Measurements from ENCODE around the gene GHRL. TPM values are rescaled to one million over a fixed set of nuclear protein-coding genes. Genes with fewer than 3 reads are reported as not detected.

GHRL gene
- total and polyA plus RNA-seq, 2 of the 4 experiments (the other 2 are of a cell fraction): 0.27 TPM; not detected in 1

- Histone ChIP-seq H3K4me2 (ENCODE audit: low read depth, low read length) (no peak overlapping the region), H2BK5ac (ENCODE audit: low read depth, low read length, poor library complexity, severe bottlenecking) (no peak overlapping the region), H4K5ac (ENCODE audit: low read depth, low read length) (no peak overlapping the region), H2BK120ac (ENCODE audit: low read depth, low read length) (no peak overlapping the region), H3K56ac (ENCODE audit: extremely low read depth, insufficient read depth, low read length) (no peak overlapping the region), H3K9me3 (ENCODE audit: control insufficient read depth, insufficient read depth, low read length) (no peaks in the 10 kb centered on the region), H2AK9ac (replicated peaks; ENCODE audit: low read depth, low read length, poor library complexity) (no peak overlapping the region), H2AFZ (replicated peaks; ENCODE audit: low read length, poor library complexity) (no peak overlapping the region), H2AK5ac (ENCODE audit: low read depth, low read length) (no peak overlapping the region), H3K79me1 (ENCODE audit: low read depth in 1 of 2, low read length in 2 of 2) (peaks cover 40 to 78% of the 10 kb centered on the region in 2 experiments), H3K27ac (ENCODE audit: insufficient read depth, low read length) (no peak overlapping the region), H3K9me1 (ENCODE audit: insufficient read depth, low read length) (peaks cover 13% of the 10 kb centered on the region), H3K9ac (ENCODE audit: low read depth, low read length) (no peak overlapping the region), H3K4me3 (ENCODE audit: insufficient read depth, low read depth, low read length) (no peak overlapping the region), H3K4me1 (ENCODE audit: control insufficient read depth, insufficient read depth, low read length) (peaks cover 4% of the 10 kb centered on the region; the same call in 1 of the 2 replicates), H3K36me3 (ENCODE audit: control insufficient read depth, insufficient read depth, low read length) (peaks cover 56% of the 10 kb centered on the region), H3K14ac (replicated peaks; ENCODE audit: low read depth, low read length) (no peak overlapping the region), H3K23ac (ENCODE audit: low read depth, low read length) (no peak overlapping the region), H2BK15ac (ENCODE audit: low read depth, low read length) (no peak overlapping the region), H4K8ac (ENCODE audit: low read depth in 2 of 2, low read length in 2 of 2) (no peak overlapping the region), H3K18ac (ENCODE audit: low read depth, low read length) (no peak overlapping the region), H3K27me3 (ENCODE audit: control insufficient read depth, insufficient read depth, low read length) (no peaks in the 10 kb centered on the region), H2BK20ac (ENCODE audit: low read depth, low read length) (no peak overlapping the region), H4K20me1 (ENCODE audit: insufficient read depth, low read length) (peaks cover 63% of the 10 kb centered on the region), H4K91ac (ENCODE audit: insufficient read depth, low read depth, low read length) (no peak overlapping the region), H3K4ac (ENCODE audit: low read depth, low read length) (no peak overlapping the region)
- BruUV-seq (replicated peaks): no TSS peak
- in situ Hi-C loops (cut with MboI; ENCODE audit: low sequenced_read_pairs) (no loop called here), dilution Hi-C loops (cut with HindIII; ENCODE audit: low sequenced_read_pairs, unreplicated experiment) (no loop called here), intact Hi-C loops (cut with micrococcal nuclease) (no loop called here)
- DNase-seq: no peak
- TF ChIP-seq RCOR1 (IDR thresholded peaks at IDR 0.05; ENCODE audit: insufficient replicate concordance, low read length): no peak
- no peak for TF ChIP-seq FOS (IDR thresholded peaks at IDR 0.05; ENCODE audit: low read depth, low read length)
- TF ChIP-seq, protein P1, sequence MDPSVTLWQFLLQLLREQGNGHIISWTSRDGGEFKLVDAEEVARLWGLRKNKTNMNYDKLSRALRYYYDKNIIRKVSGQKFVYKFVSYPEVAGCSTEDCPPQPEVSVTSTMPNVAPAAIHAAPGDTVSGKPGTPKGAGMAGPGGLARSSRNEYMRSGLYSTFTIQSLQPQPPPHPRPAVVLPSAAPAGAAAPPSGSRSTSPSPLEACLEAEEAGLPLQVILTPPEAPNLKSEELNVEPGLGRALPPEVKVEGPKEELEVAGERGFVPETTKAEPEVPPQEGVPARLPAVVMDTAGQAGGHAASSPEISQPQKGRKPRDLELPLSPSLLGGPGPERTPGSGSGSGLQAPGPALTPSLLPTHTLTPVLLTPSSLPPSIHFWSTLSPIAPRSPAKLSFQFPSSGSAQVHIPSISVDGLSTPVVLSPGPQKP (IDR thresholded peaks at IDR 0.05; ENCODE audit: borderline replicate concordance, low read depth, low read length): no peak
- no peak for TF ChIP-seq MAZ (IDR thresholded peaks at IDR 0.05; ENCODE audit: borderline replicate concordance, low read depth, low read length)
- no peak for TF ChIP-seq SMC3 (IDR thresholded peaks at IDR 0.05; ENCODE audit: low read depth, low read length)
- no peak for TF ChIP-seq POLR2A (IDR thresholded peaks at IDR 0.05; ENCODE audit: low read depth, low read length)
- TF ChIP-seq, protein P2, sequence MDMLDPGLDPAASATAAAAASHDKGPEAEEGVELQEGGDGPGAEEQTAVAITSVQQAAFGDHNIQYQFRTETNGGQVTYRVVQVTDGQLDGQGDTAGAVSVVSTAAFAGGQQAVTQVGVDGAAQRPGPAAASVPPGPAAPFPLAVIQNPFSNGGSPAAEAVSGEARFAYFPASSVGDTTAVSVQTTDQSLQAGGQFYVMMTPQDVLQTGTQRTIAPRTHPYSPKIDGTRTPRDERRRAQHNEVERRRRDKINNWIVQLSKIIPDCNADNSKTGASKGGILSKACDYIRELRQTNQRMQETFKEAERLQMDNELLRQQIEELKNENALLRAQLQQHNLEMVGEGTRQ (IDR thresholded peaks at IDR 0.05; ENCODE audit: low read depth, low read length): no peak
- TF ChIP-seq CHD1 (IDR thresholded peaks at IDR 0.05; ENCODE audit: low read depth, low read length): no peak
- no peak for TF ChIP-seq CEBPB (IDR thresholded peaks at IDR 0.05; ENCODE audit: low read depth, low read length)
- TF ChIP-seq CTCF (conservative IDR thresholded peaks at IDR 0.05; ENCODE audit: low read depth, low read length): no peak
- TF ChIP-seq RAD21 (IDR thresholded peaks at IDR 0.05; ENCODE audit: low read length): no peak
- TF ChIP-seq BHLHE40 (IDR thresholded peaks at IDR 0.05; ENCODE audit: low read depth, low read length): no peak
- no peak for TF ChIP-seq NFE2L2 (IDR thresholded peaks at IDR 0.05; ENCODE audit: low read depth, low read length)
- TF ChIP-seq MXI1 (IDR thresholded peaks at IDR 0.05; ENCODE audit: borderline replicate concordance, low read depth, low read length): no peak
- no peak for TF ChIP-seq RFX5 (IDR thresholded peaks at IDR 0.05; ENCODE audit: low read depth, low read length)
- TF ChIP-seq MAFK (IDR thresholded peaks at IDR 0.05; ENCODE audit: low read depth, low read length): no peak
- no CpG with 5 or more reads among the region's 4 CpGs for WGBS, 2 experiments (ENCODE audit: extremely low coverage in 2 of 2, insufficient read length in 1 of 2)
- ChIA-PET CTCF (no interaction called here), POLR2A (ENCODE audit: unreplicated experiment) (no interaction called here)
- no peak for ATAC-seq (ENCODE audit: low read depth)
These were observed 24.7 kb upstream of the GHRL start for GRCh38 chr3:10317311-10317960.

Measured in IMR-90 (cell line).